GM18951 (cell line): ENCODE data around the gene SNPH.
"Not testable (repeated sequence)": the region's sequence is repeated elsewhere in the genome, so short reads cannot be mapped to it uniquely, and the experiment has no call there.

Experiments
- POLR2A ChIP-seq: IDR thresholded peaks from 4 replicates; pipeline ENCODE4 v1.6.1; 2011; ENCODE audit warnings: mild to moderate bottlenecking; ENCODE audit not compliant: insufficient read length, insufficient read depth; ENCODE audit errors: extremely low read depth
- in situ Hi-C: fragments of 300-500 bp; cut with MboI; formaldehyde crosslinking; loops from one replicate; pipeline ENCODE4 v1.12.0; 2022; ENCODE audit warnings: low sequenced_read_pairs, mixed read lengths, inconsistent platforms; ENCODE audit not compliant: unreplicated experiment

SNPH gene, protein sequence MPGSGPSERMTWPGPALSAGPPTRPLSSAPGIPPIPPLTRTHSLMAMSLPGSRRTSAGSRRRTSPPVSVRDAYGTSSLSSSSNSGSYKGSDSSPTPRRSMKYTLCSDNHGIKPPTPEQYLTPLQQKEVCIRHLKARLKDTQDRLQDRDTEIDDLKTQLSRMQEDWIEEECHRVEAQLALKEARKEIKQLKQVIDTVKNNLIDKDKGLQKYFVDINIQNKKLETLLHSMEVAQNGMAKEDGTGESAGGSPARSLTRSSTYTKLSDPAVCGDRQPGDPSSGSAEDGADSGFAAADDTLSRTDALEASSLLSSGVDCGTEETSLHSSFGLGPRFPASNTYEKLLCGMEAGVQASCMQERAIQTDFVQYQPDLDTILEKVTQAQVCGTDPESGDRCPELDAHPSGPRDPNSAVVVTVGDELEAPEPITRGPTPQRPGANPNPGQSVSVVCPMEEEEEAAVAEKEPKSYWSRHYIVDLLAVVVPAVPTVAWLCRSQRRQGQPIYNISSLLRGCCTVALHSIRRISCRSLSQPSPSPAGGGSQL

DNA sequence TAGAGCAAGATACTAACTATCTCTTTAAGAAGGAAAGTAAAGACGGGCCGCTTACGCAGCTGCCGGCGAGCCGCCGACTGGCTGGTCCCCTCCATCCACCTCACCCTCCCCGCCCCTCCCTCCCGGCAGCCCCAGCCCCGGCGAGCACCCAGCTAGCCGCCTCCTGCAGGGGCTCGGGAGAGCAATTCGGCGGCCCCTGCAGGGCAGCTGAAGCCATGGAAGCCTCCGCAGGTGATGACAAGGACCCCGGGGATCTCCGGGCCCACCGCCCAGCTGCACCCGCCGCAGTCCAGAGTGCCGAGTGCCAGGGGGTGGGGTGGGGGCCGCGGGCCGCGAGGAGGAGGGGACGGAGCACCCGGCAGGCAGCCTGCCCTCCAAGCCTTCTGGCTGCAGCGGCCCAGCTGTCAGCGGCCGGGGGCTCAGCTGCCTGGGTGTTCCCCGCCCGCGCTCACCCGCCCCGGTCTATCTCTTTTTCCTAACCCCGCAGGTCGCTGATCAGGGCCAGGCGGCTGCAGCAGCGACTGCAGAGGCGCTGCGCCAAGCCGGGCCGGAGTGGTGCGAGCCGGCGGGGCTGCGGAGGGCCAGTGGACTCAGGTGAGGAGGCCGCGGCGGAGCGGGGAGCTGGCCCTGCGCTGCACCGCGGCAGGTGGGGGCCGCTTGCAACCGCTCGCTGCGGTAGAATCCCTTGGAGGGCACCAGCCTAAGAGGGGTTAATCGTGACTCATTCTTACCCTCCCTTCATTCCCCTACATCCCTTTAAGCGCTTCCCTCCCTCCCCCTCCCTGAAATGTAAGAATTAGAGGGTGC, at the start of gene SNPH:
TSS of gene SNPH (plus strand) at position 128 of the 807 bp plus-strand sequence. CDS start 29,946 bp downstream, outside the sequence.
- TF ChIP-seq POLR2A, result no peak
- in situ Hi-C loops, result no loop called here

- in situ Hi-C loops, result not testable (repeated sequence)
Measured at GRCh38 chr20:1216527-1217427, 49.3 kb upstream of the SNPH start.

- in situ Hi-C loops, result not testable (repeated sequence)
Measured at GRCh38 chr20:1222750-1223149, 43.3 kb upstream of the SNPH start.

GRCh38 chr20:1224205-1224890, 41.7 kb upstream of the SNPH start:
- in situ Hi-C loops, result no loop called here

DNA sequence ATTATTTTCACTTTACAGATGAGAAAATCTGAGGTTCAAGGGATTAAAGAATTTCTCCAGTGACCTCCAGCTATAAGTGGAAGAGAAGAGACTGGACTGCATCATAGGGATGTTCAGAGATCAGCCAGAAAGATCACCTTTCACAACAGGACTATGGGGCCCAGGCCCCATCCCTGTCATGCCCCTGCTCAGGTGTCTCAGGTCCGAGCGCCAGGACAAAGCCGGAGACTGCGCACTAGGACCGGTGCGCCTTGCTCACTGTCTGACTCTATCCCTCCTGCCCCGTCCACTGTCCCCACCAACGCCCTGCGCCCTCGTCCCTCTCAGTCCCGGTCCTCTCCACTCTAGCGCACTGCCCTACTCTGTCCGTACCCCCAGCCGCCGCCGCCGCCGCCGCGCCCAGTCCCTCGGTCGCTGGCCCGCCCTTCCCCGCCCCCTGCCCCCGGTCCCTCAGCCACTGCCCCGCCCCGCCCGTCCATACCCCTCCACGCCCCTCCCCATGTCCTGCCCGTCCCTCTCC, 40.8 kb upstream of the SNPH start:
- no peak for TF ChIP-seq POLR2A
- in situ Hi-C loops, result no loop called here

More at GRCh38 chr20:1224205-1224890, 41.7 kb upstream of the SNPH start:
- TF ChIP-seq POLR2A, result no peak

DNA sequence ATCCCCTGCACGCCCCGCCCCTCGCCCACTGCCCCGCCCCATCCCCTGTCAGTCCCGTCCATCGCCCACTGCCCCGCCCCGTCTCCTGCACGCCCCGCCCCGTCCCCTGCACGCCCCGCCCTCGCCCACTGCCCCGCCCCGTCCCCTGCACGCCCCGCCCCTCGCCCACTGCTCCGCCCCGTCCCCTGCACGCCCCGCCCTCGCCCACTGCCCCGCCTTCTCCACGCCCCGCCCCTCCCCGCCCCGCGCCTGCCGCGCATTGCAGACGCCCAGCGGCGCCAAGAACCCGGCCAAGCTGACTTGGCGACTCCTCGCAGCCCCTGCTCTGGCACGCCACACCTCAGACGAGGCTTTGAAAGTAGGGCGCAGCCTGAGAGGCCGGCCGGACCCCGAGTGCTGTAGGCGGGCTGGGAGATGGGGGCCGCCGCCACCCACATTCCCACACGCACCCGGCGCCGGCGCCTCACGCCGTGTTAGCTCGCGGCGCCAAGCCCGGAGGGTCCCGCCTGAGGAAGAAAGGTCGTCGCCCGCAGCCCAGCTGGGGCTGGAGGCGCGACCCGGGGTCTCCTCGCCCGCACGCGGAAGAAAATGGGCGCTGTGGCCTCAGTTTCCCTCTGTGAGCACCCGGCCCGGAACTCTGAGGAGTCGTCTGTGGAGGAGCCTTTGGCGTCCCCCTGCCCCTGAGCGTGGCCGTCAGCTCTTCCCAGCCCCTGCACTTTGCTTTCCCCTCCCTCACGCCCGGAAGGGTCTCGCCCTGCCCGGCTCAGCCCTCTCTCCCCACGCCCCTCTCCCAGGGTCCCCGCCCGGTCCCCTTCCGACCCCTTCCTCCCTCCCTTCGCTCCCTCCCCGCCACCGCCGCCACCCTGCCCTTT, 40.1 kb upstream of the SNPH start, which contains the start of gene RAD21L1:
TSS of gene RAD21L1 (plus strand) at position 262 of the 872 bp plus-strand sequence. CDS start 2,410 bp downstream, outside the sequence.
- TF ChIP-seq POLR2A, result no peak
- in situ Hi-C loops, result no loop called here

- in situ Hi-C loops, result no loop called here
- TF ChIP-seq POLR2A, result no peak
Measured at GRCh38 chr20:1229541-1229940, 36.6 kb upstream of the SNPH start.

DNA sequence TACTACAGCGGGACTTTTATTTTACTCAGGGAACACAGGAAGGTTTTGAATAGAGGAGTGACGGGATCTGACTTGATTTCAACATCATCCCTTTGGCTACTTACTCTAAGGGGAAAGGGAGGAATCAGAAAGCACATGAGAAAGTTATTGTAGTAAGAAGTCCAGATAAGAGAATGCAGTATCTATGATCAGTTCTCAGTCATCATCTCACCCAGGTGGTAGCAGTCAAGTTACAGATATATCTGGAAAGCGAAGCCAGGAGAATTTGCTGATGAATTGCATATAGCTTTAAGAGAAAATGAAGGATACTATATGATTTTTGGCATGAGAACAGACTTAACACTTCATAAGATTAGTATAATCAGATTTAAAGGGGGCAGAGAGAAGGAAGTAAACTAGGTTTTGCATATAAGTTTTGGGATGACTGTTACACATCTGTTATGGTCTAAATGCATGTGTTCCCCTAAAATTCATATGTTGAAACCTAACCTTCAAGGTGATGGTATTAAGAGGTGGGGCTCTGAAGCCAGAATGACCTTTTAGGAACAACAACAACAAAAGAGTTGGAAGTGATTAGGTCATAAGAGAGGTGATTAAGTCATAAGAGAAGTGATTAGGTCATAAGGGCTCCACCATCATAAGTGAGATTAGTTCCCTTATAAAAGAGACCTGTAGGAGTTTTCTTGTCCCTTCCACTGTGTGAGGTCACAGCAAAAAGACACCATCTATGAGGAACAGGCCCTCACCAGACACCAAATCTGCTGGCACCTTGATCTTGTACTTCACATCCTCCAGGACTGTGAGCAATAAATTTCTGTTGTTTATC, 33.6 kb upstream of the SNPH start:
- TF ChIP-seq POLR2A, result no peak
- in situ Hi-C loops, result no loop called here

DNA sequence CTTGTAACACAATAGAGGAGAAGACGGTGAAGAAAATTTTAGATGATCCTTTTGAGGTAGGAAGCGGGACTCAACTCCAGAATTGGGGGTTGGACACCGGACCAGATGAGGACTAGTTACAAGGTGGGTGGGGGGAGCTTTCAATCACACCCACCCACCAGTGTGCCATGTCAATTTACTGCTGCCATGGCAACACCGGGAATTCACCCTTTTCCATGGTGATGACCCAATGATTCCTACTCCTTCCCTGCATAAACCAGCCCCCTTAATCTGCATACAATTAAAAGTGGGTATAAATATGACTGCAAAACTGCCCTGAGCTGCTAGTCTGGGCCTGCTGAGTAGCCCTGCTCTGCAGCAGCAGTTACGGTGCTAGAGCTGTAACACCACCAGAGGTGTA, 25.5 kb upstream of the SNPH start:
- in situ Hi-C loops, result no loop called here

GRCh38 chr20:1241456-1241855, 24.6 kb upstream of the SNPH start:
- TF ChIP-seq POLR2A, result no peak
- in situ Hi-C loops, result no loop called here

More for the DNA sequence above, 25.5 kb upstream of the SNPH start:
- TF ChIP-seq POLR2A, result no peak
